K562 (cell line): ENCODE data around the gene IRF2BP1. TPM values are rescaled to one million over a fixed set of nuclear protein-coding genes. Genes with fewer than 3 reads are reported as not detected.

Source experiments
- CBFB ChIP-seq: sonication (generic); formaldehyde crosslinking; IDR thresholded peaks from 2 replicates; pipeline ENCODE4 v1.4.0; 2020; ENCODE audit warnings: mild to moderate bottlenecking, missing genetic modification reagents
- ELK1 ChIP-seq: sonication (generic); formaldehyde crosslinking; IDR thresholded peaks from 2 replicates; pipeline ENCODE4 v1.8.1; 2022; ENCODE audit warnings: missing genetic modification reagents
- HCFC1 ChIP-seq: IDR thresholded peaks from 2 replicates; pipeline ENCODE4 v1.6.1; 2012; ENCODE audit warnings: low read depth, low read length, improper control_type of control experiment
- LEF1 ChIP-seq: fragments of 450-650 bp; IDR thresholded peaks from 2 replicates; pipeline ENCODE4 v1.6.1; 2016; ENCODE audit warnings: mild to moderate bottlenecking
- NCOA4 ChIP-seq: fragments of 450-650 bp; IDR thresholded peaks from 2 replicates; pipeline ENCODE4 v1.6.1; 2018; ENCODE audit warnings: mild to moderate bottlenecking; ENCODE audit not compliant: partially characterized antibody
- NRF1 ChIP-seq, 2 experiments: fragments of 450-650 bp; IDR thresholded peaks in 1 of 2; conservative IDR thresholded peaks in 1 of 2; 2 replicates each; pipeline ENCODE4 v1.6.1; 2014; ENCODE audit warnings: mild to moderate bottlenecking in 2 of 2
- PKNOX1 ChIP-seq: fragments of 450-650 bp; IDR thresholded peaks from 2 replicates; pipeline ENCODE4 v1.6.1; 2016
- SP2 ChIP-seq: IDR thresholded peaks from 2 replicates; pipeline ENCODE4 v1.6.1; 2011; ENCODE audit warnings: mild to moderate bottlenecking, low read depth, low read length, moderate library complexity; ENCODE audit not compliant: poor library complexity, severe bottlenecking; ENCODE audit errors: extremely low read depth
- STAT6 ChIP-seq: sonication (generic); formaldehyde crosslinking; IDR thresholded peaks from 2 replicates; pipeline ENCODE4 v1.8.1; 2023; ENCODE audit warnings: mild to moderate bottlenecking, missing genetic modification reagents
- TSHZ1 ChIP-seq: fragments of 250-450 bp; sonication (Bioruptor Pico); IDR thresholded peaks from 2 replicates; pipeline ENCODE4 v1.4.0; 2020; ENCODE audit warnings: mild to moderate bottlenecking, moderate library complexity
- ZFP30 ChIP-seq: fragments of 250-450 bp; sonication (Bioruptor Pico); IDR thresholded peaks from 2 replicates; pipeline ENCODE4 v1.8.0; 2022; ENCODE audit warnings: moderate library complexity, mild to moderate bottlenecking, inconsistent platforms, borderline replicate concordance
- ZKSCAN3 ChIP-seq: fragments of 250-450 bp; sonication (Bioruptor Pico); IDR thresholded peaks from 2 replicates; pipeline ENCODE4 v1.4.0; 2020
- ZNF133 ChIP-seq: fragments of 250-450 bp; sonication (Bioruptor Pico); IDR thresholded peaks from 2 replicates; pipeline ENCODE4 v1.4.0; 2020; ENCODE audit warnings: mild to moderate bottlenecking
- ZNF764 ChIP-seq: fragments of 250-450 bp; sonication (Bioruptor Pico); IDR thresholded peaks from 2 replicates; pipeline ENCODE4 v1.4.0; 2020; ENCODE audit warnings: low read depth, mild to moderate bottlenecking, moderate library complexity
- polyA plus RNA-seq, 8 experiments: library from polyadenylated mRNA; depleted of rRNA in 4 of 8; stranded (reverse) in 5 of 8; unstranded in 3 of 8; fragments of >200 nt; fragmentation: Nextera tagmentation in 2 of 8; fragmentation: Illumina TruSeq in 1 of 8; extraction: Ambion mirVana in 2 of 8; extraction: Trizol in 1 of 8; gene quantifications; 2 replicates each; pipeline versions ENCODE4 v1.2.1 to v1.2.3, GENCODE V29; 2011 to 2014; ENCODE audit warnings: inconsistent platforms in 1 of 8, missing spikeins in 1 of 8
- total RNA-seq, 7 experiments: library from RNA; depleted of rRNA in 6 of 7; stranded (reverse); fragments of >200 nt in 6 of 7; fragmentation: Illumina TruSeq in 2 of 7; extraction: Trizol in 2 of 7; gene quantifications; 2 replicates each; pipeline versions ENCODE4 v1.2.1 to v1.2.3, GENCODE V29; 2011 to 2021; ENCODE audit warnings: low replicate concordance in 1 of 7
- TF ChIP-seq, protein P1 (sequence below): fragments of 450-650 bp; IDR thresholded peaks from 2 replicates; pipeline ENCODE4 v1.7.1; 2018; ENCODE audit warnings: mild to moderate bottlenecking, low read depth; ENCODE audit not compliant: partially characterized antibody

IRF2BP1 gene
- total and polyA plus RNA-seq, 9 of the 15 experiments (the other 6 are each of a cell fraction or from before 2014, with no cell fraction given) = 0.61 to 35.9 (median 3.5) TPM

DNA sequence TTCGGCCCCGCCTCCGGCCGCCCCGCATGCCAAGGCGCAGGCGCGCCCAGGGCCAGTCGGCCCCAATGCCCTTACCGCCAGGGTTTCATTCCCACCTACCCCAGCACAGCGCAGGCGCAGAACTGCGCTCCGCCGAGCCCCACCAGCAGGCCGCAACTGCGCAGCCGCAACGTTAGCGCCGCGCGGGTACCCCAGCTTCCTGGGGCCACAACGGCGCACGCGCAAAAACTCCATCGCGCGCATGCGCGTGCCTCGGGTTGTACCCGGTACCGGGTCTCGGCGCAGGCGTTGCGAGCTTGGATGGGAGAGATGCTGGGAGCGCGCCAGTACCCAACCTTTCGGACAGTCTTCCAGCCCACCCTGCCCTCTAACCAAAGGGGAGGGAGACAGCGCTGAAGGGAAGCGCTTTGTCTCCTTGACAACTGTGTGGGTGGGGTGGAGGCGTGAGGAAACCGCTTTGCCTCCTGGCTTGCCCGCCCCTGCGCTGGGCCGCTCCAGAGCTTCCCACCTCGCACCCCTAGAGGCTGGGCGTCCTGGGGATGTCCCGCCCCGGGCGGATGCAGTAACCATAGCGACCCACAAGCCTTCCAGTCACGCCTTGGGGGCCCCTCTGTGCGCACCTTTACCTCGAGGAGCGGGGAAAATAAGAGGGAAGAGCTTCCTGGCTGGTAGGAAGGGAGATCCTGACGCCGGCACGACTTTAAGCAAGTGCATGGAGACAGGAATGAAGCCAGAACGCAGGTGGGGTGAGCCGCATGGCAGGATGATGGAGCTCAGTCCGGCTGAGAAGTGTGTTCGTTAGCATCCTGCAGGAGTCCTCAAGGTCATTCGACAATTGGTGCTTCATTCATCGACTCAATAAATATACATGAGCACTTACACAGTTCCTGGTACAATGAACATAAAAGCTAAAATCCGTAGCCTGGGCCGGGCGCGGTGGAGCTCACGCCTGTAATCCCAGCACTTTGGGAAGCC is 17.0 kb upstream of the IRF2BP1 start (continued):
- TF ChIP-seq SP2 = no peak
- no peak for TF ChIP-seq PKNOX1
- TF ChIP-seq ZKSCAN3 (CRISPR knock-in tag) = no peak
- no peak for TF ChIP-seq ELK1 (CRISPR knock-in tag)
- TF ChIP-seq HCFC1 = 0 out of 2 replicates have a peak, but pooled peaks have one; percentile 8
- TF ChIP-seq STAT6 (CRISPR knock-in tag) = no peak; the same call in 1 of the 2 replicates
- no peak for TF ChIP-seq ZNF764 (CRISPR knock-in tag)
- TF ChIP-seq CBFB = no peak
- no peak for TF ChIP-seq NCOA4
- no peak for TF ChIP-seq LEF1
- TF ChIP-seq ZNF133 (CRISPR knock-in tag) = no peak
- TF ChIP-seq, protein P1, sequence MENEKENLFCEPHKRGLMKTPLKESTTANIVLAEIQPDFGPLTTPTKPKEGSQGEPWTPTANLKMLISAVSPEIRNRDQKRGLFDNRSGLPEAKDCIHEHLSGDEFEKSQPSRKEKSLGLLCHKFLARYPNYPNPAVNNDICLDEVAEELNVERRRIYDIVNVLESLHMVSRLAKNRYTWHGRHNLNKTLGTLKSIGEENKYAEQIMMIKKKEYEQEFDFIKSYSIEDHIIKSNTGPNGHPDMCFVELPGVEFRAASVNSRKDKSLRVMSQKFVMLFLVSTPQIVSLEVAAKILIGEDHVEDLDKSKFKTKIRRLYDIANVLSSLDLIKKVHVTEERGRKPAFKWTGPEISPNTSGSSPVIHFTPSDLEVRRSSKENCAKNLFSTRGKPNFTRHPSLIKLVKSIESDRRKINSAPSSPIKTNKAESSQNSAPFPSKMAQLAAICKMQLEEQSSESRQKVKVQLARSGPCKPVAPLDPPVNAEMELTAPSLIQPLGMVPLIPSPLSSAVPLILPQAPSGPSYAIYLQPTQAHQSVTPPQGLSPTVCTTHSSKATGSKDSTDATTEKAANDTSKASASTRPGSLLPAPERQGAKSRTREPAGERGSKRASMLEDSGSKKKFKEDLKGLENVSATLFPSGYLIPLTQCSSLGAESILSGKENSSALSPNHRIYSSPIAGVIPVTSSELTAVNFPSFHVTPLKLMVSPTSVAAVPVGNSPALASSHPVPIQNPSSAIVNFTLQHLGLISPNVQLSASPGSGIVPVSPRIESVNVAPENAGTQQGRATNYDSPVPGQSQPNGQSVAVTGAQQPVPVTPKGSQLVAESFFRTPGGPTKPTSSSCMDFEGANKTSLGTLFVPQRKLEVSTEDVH = no peak
- TF ChIP-seq ZFP30 (CRISPR knock-in tag) = no peak
- peak; percentile 100 for TF ChIP-seq NRF1 (conservative IDR thresholded peaks at IDR 0.05 in 1 of 2, IDR thresholded peaks at IDR 0.05 in 1 of 2)
- no peak for TF ChIP-seq TSHZ1 (CRISPR knock-in tag)
